ENCODE data around the gene RBBP8. TPM values are rescaled to one million over a fixed set of nuclear protein-coding genes. Genes with fewer than 3 reads are reported as not detected.

RBBP8 gene
- polyA plus RNA-seq, 6 donors from 2014 or later, result 6.4 to 12.3 (median 9.9) TPM

GRCh38 chr18:23062011-23062410 lies 128.9 kb downstream of the RBBP8 start:
- Mint-ChIP-seq H3K4me1 (peaks cover under 1 to 7% (median 2%) of the 10 kb centered on the region in 3 donors), H3K9me3 (peaks cover under 1 to 16% (median 7%) of the 10 kb centered on the region in 7 donors), H3K27me3 (peaks cover 0 to 5% (median 0%) of the 10 kb centered on the region in 3 donors), H3K36me3 (peaks cover 0 to 11% of the 10 kb centered on the region in 2 donors), H3K4me3 (no peak overlapping the region), H3K27ac (no peak overlapping the region)
- no peak for ATAC-seq (ENCODE audit: low read depth in 2 of 2)
- no peak for DNase-seq

GRCh38 chr18:23063502-23063901 lies 130.4 kb downstream of the RBBP8 start:
- peaks cover 11 to 21% (median 13%) of the 10 kb centered on the region in 3 donors for H3K4me1 Mint-ChIP-seq
- peaks cover 4 to 23% (median 14%) of the 10 kb centered on the region in 7 donors for H3K9me3 Mint-ChIP-seq
- H3K27me3 Mint-ChIP-seq, result peaks cover 0 to 5% (median 0%) of the 10 kb centered on the region in 3 donors
- H3K27ac Mint-ChIP-seq, result no peak overlapping the region
- no peak overlapping the region for H3K4me3 Mint-ChIP-seq
- no peak for ATAC-seq (ENCODE audit: low read depth in 2 of 2)
- DNase-seq, result no peak
- H3K36me3 Mint-ChIP-seq, result peaks cover 0 to 11% of the 10 kb centered on the region in 2 donors

GRCh38 chr18:23065234-23065806 lies 132.2 kb downstream of the RBBP8 start:
- H3K4me3 Mint-ChIP-seq, result no peak overlapping the region
- ATAC-seq (ENCODE audit: low read depth in 2 of 2) (no peak), DNase-seq (no peak)
- peaks cover 26 to 39% (median 29%) of the 10 kb centered on the region in 3 donors for H3K4me1 Mint-ChIP-seq
- H3K9me3 Mint-ChIP-seq, result peaks cover 4 to 23% (median 14%) of the 10 kb centered on the region in 7 donors
- peaks cover 0 to 11% of the 10 kb centered on the region in 2 donors for H3K36me3 Mint-ChIP-seq
- H3K27me3 Mint-ChIP-seq, result peaks cover 0 to 5% (median 0%) of the 10 kb centered on the region in 3 donors
- H3K27ac Mint-ChIP-seq, result no peak overlapping the region

- Mint-ChIP-seq H3K36me3 (peaks cover 0 to 11% of the 10 kb centered on the region in 2 donors), H3K4me1 (peaks cover 32 to 46% (median 36%) of the 10 kb centered on the region in 3 donors), H3K27me3 (peaks cover 0 to 5% (median 0%) of the 10 kb centered on the region in 3 donors), H3K4me3 (no peak overlapping the region), H3K9me3 (peaks cover 4 to 23% (median 14%) of the 10 kb centered on the region in 7 donors), H3K27ac (peak overlapping the region in 1 of 6 donors; percentile 76)
- no peak for DNase-seq
- no peak for ATAC-seq (ENCODE audit: low read depth in 2 of 2)
Measured at GRCh38 chr18:23066060-23066459, 132.9 kb downstream of the RBBP8 start.

- no peak overlapping the region for H3K27ac Mint-ChIP-seq
- no peak for DNase-seq
- peaks cover 0 to 11% of the 10 kb centered on the region in 2 donors for H3K36me3 Mint-ChIP-seq
- H3K4me1 Mint-ChIP-seq, result peaks cover 37 to 51% (median 42%) of the 10 kb centered on the region in 3 donors
- peaks cover 4 to 23% (median 14%) of the 10 kb centered on the region in 7 donors for H3K9me3 Mint-ChIP-seq
- peak overlapping the region in 1 of 8 donors; percentile 52 for H3K4me3 Mint-ChIP-seq
- ATAC-seq (ENCODE audit: low read depth in 2 of 2), result no peak
- H3K27me3 Mint-ChIP-seq, result peaks cover 0 to 5% (median 0%) of the 10 kb centered on the region in 3 donors
Measured at GRCh38 chr18:23066504-23067039, 133.4 kb downstream of the RBBP8 start.

- peaks cover 43 to 58% (median 48%) of the 10 kb centered on the region in 3 donors for H3K4me1 Mint-ChIP-seq
- peaks cover 0 to 5% (median 0%) of the 10 kb centered on the region in 3 donors for H3K27me3 Mint-ChIP-seq
- peaks cover 4 to 23% (median 11%) of the 10 kb centered on the region in 7 donors for H3K9me3 Mint-ChIP-seq
- H3K4me3 Mint-ChIP-seq, result peak overlapping the region in 5 of 8 donors; percentile 0 to 59 (median 10)
- no peak for DNase-seq
- peak; percentile 12 to 22 for ATAC-seq (ENCODE audit: low read depth in 2 of 2)
- H3K27ac Mint-ChIP-seq, result peak overlapping the region in 3 of 6 donors; percentile 31 to 67 (median 55)
- peaks cover 0 to 11% of the 10 kb centered on the region in 2 donors for H3K36me3 Mint-ChIP-seq
Measured at GRCh38 chr18:23067236-23067635, 134.1 kb downstream of the RBBP8 start.

GRCh38 chr18:23068011-23068410 lies 134.9 kb downstream of the RBBP8 start:
- peak overlapping the region in 1 of 6 donors; percentile 86 for H3K27ac Mint-ChIP-seq
- H3K4me3 Mint-ChIP-seq, result peak overlapping the region in 5 of 8 donors; percentile 44 to 87 (median 54)

GRCh38 chr18:23068570-23069310 lies 135.6 kb downstream of the RBBP8 start:
- Mint-ChIP-seq H3K27ac (peak overlapping the region in 5 of 6 donors; percentile 24 to 76 (median 53)), H3K9me3 (peaks cover 2 to 16% (median 8%) of the 10 kb centered on the region in 7 donors), H3K36me3 (peaks cover 0 to 1% of the 10 kb centered on the region in 2 donors), H3K27me3 (no peaks in the 10 kb centered on the region), H3K4me1 (peaks cover 43 to 63% (median 49%) of the 10 kb centered on the region in 3 donors), H3K4me3 (peak overlapping the region in 4 of 8 donors; percentile 31 to 87 (median 52))
- DNase-seq (no peak), ATAC-seq (ENCODE audit: low read depth in 2 of 2) (no peak)

More at GRCh38 chr18:23068011-23068410, 134.9 kb downstream of the RBBP8 start:
- Mint-ChIP-seq H3K36me3 (peaks cover 0 to 9% of the 10 kb centered on the region in 2 donors), H3K27me3 (peaks cover 0 to 5% (median 0%) of the 10 kb centered on the region in 3 donors), H3K4me1 (peaks cover 43 to 63% (median 49%) of the 10 kb centered on the region in 3 donors), H3K9me3 (peaks cover 4 to 23% (median 11%) of the 10 kb centered on the region in 7 donors)
- ATAC-seq (ENCODE audit: low read depth in 2 of 2) (no peak), DNase-seq (no peak)

- Mint-ChIP-seq H3K27me3 (no peaks in the 10 kb centered on the region), H3K9me3 (peaks cover 2 to 14% (median 8%) of the 10 kb centered on the region in 7 donors), H3K4me1 (peaks cover 46 to 70% (median 49%) of the 10 kb centered on the region in 3 donors), H3K36me3 (no peaks in the 10 kb centered on the region), H3K27ac (peak overlapping the region in 4 of 6 donors; percentile 24 to 84 (median 64)), H3K4me3 (peak overlapping the region in 7 of 8 donors; percentile 21 to 80 (median 57))
- DNase-seq, result peak; percentile 33
- peak; percentile 42 to 43 for ATAC-seq (ENCODE audit: low read depth in 2 of 2)
Measured at GRCh38 chr18:23069481-23069880, 136.4 kb downstream of the RBBP8 start.

GRCh38 chr18:23069898-23070297 lies 136.8 kb downstream of the RBBP8 start:
- Mint-ChIP-seq H3K27me3 (no peaks in the 10 kb centered on the region), H3K27ac (peak overlapping the region in 5 of 6 donors; percentile 16 to 84 (median 43)), H3K4me3 (peak overlapping the region in 7 of 8 donors; percentile 21 to 80 (median 57)), H3K4me1 (peaks cover 47 to 71% (median 49%) of the 10 kb centered on the region in 3 donors), H3K36me3 (no peaks in the 10 kb centered on the region), H3K9me3 (peaks cover 0 to 13% (median 8%) of the 10 kb centered on the region in 7 donors)
- no peak for DNase-seq
- ATAC-seq (ENCODE audit: low read depth in 2 of 2), result no peak

GRCh38 chr18:23071285-23071684 lies 138.2 kb downstream of the RBBP8 start:
- Mint-ChIP-seq H3K9me3 (peaks cover 0 to 11% (median 8%) of the 10 kb centered on the region in 7 donors), H3K27ac (peak overlapping the region; percentile 6 to 93 (median 86)), H3K36me3 (no peaks in the 10 kb centered on the region), H3K4me1 (peaks cover 47 to 75% (median 49%) of the 10 kb centered on the region in 3 donors), H3K4me3 (peak overlapping the region in 7 of 8 donors; percentile 57 to 89 (median 76)), H3K27me3 (no peaks in the 10 kb centered on the region)
- ATAC-seq (ENCODE audit: low read depth in 2 of 2) (peak; percentile 97 to 98), DNase-seq (peak; percentile 77)

- H3K27ac Mint-ChIP-seq, result peak overlapping the region in 3 of 6 donors; percentile 24 to 88 (median 44)
- H3K9me3 Mint-ChIP-seq, result peaks cover 0 to 9% (median 6%) of the 10 kb centered on the region in 7 donors
- H3K27me3 Mint-ChIP-seq, result no peaks in the 10 kb centered on the region
- peak overlapping the region in 1 of 8 donors; percentile 62 for H3K4me3 Mint-ChIP-seq
- peaks cover 45 to 69% (median 47%) of the 10 kb centered on the region in 3 donors for H3K4me1 Mint-ChIP-seq
- no peak for DNase-seq
- ATAC-seq (ENCODE audit: low read depth in 2 of 2), result no peak
- no peaks in the 10 kb centered on the region for H3K36me3 Mint-ChIP-seq
Measured at GRCh38 chr18:23072079-23072478, 139.0 kb downstream of the RBBP8 start.

All from naive B cell (primary cell).